ENCODE measurements around the gene CALCA.
"Not testable (repeated sequence)": the region's sequence is repeated elsewhere in the genome, so short reads cannot be mapped to it uniquely, and the experiment has no call there.

The CALCA gene, protein sequence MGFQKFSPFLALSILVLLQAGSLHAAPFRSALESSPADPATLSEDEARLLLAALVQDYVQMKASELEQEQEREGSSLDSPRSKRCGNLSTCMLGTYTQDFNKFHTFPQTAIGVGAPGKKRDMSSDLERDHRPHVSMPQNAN

GRCh38 chr11:14971865-14972580 is at the start of gene CALCA:
Gene CALCA (minus strand): TSS chr11:14972351. CDS start chr11:14971192, 1,159 bp downstream.
- Mint-ChIP-seq H3K36me3 (ENCODE audit: low read depth) (no peaks in the 10 kb centered on the region), H3K27ac (no peak within 1 kb of the TSS), H3K27me3 (peaks cover 80% of the 10 kb centered on the region), H3K4me3 (no peak within 1 kb of the TSS), H3K9me3 (no peaks in the 10 kb centered on the region), H3K4me1 (ENCODE audit: low read depth) (peaks cover 15% of the 10 kb centered on the region)
- intact Hi-C loops (cut with micrococcal nuclease) = loop anchor here (10.0 kb wide), 1 partner anchor 103 kb away; the partner anchor contains the start of gene CALCB

DNA sequence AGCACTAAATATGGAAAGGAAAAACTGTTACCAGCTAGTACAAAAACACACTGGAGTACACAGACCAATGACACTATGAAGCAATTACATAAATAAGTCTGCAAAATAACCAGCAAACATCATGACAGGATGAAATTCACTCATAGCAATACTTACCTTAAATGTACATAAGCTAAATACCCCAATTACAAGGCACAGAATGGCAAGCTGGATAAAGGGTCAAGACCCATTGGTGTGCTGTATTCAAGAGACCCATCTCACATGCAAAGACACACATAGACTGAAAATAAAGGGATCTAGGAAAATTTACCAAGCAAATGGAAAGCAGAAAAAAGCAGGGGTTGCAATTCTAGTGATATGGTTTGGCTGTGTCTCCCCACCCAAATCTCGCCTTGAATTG is 44.0 kb upstream of the CALCA start:
- H3K9me3 Mint-ChIP-seq = peaks cover 41% of the 10 kb centered on the region
- no peaks in the 10 kb centered on the region for H3K36me3 Mint-ChIP-seq (ENCODE audit: low read depth)
- no peaks in the 10 kb centered on the region for H3K4me1 Mint-ChIP-seq (ENCODE audit: low read depth)
- H3K4me3 Mint-ChIP-seq = no peak overlapping the region
- intact Hi-C loops (cut with micrococcal nuclease) = no loop called here
- H3K27me3 Mint-ChIP-seq = peaks cover 8% of the 10 kb centered on the region
- H3K27ac Mint-ChIP-seq = no peak overlapping the region

DNA sequence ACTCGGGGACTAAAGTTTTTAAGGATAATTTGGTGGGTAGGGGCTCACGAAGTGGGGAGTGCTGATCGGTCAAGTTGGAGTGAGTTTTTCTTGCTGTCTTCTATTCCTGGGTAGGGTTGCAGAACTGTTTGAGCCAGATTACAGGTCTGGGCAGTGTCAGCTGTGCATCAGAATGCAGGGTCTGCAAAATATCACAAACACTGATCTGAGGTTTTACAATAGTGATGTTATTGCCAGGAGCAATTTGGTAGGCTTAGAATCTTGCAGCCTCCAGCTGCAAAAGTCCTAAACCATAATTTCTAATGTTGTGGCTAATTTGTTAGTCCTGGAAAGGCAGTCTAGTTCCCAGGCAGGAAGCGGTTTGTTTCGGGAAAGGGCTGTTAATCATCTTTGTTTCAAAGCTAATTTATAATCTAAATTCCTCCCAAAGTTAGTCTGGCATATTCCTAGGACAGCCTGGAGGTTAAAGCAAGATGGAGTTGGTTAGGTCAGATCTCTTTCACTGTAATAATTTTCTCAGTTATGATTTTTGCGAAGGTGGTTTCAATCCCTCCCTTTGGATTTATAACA is 39.7 kb upstream of the CALCA start:
- Mint-ChIP-seq H3K27me3 (peaks cover 10% of the 10 kb centered on the region), H3K4me3 (no peak overlapping the region), H3K4me1 (ENCODE audit: low read depth) (no peaks in the 10 kb centered on the region), H3K27ac (no peak overlapping the region), H3K9me3 (peaks cover 19% of the 10 kb centered on the region), H3K36me3 (ENCODE audit: low read depth) (no peaks in the 10 kb centered on the region)
- intact Hi-C loops (cut with micrococcal nuclease) = no loop called here

GRCh38 chr11:15010865-15011264 is 38.7 kb upstream of the CALCA start:
- Mint-ChIP-seq H3K4me3 (no peak overlapping the region), H3K9me3 (peaks cover 9% of the 10 kb centered on the region), H3K27me3 (peaks cover 10% of the 10 kb centered on the region), H3K27ac (no peak overlapping the region), H3K4me1 (ENCODE audit: low read depth) (no peaks in the 10 kb centered on the region), H3K36me3 (ENCODE audit: low read depth) (no peaks in the 10 kb centered on the region)
- intact Hi-C loops (cut with micrococcal nuclease) = no loop called here

GRCh38 chr11:15006139-15006759 is 34.1 kb upstream of the CALCA start:
- no peak overlapping the region for H3K27ac Mint-ChIP-seq
- H3K4me3 Mint-ChIP-seq = no peak overlapping the region
- intact Hi-C loops (cut with micrococcal nuclease) = loop anchor here (1.0 kb wide), 1 partner anchor 216 kb away; no protein-coding TSS in a partner anchor
- no peaks in the 10 kb centered on the region for H3K9me3 Mint-ChIP-seq
- peaks cover 8% of the 10 kb centered on the region for H3K27me3 Mint-ChIP-seq
- H3K4me1 Mint-ChIP-seq (ENCODE audit: low read depth) = no peaks in the 10 kb centered on the region
- no peaks in the 10 kb centered on the region for H3K36me3 Mint-ChIP-seq (ENCODE audit: low read depth)

- intact Hi-C loops (cut with micrococcal nuclease); H3K27ac Mint-ChIP-seq; H3K4me1 Mint-ChIP-seq (ENCODE audit: low read depth); H3K27me3 Mint-ChIP-seq; H3K9me3 Mint-ChIP-seq; H3K4me3 Mint-ChIP-seq; H3K36me3 Mint-ChIP-seq (ENCODE audit: low read depth): not testable (repeated sequence)
Observed at GRCh38 chr11:14988133-14988532, 16.0 kb upstream of the CALCA start.

- no peaks in the 10 kb centered on the region for H3K9me3 Mint-ChIP-seq
- H3K27me3 Mint-ChIP-seq = peaks cover 16% of the 10 kb centered on the region
- no peak overlapping the region for H3K27ac Mint-ChIP-seq
- H3K4me1 Mint-ChIP-seq (ENCODE audit: low read depth) = no peaks in the 10 kb centered on the region
- no peaks in the 10 kb centered on the region for H3K36me3 Mint-ChIP-seq (ENCODE audit: low read depth)
- no peak overlapping the region for H3K4me3 Mint-ChIP-seq
- intact Hi-C loops (cut with micrococcal nuclease) = no loop called here
Observed at GRCh38 chr11:14981507-14981906, 9.4 kb upstream of the CALCA start.

DNA sequence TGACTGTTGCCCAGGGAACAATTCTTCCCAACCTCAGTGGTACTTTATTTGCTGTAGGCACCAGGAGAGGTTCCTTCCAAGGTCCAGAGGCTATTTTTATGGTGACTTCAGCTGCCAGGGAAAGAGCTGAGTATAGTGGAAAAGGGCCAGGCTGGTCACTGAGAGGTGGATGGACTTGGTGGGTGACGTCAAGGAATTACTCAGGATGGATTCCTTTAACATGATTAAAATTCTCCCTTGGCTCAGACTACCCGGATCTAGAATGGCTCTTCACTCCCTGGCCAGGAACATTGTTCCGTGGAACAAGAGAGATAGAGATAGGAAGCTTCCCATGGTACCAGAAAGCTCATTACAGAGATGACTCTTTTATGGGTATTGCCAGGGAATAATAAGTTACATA is 8.7 kb upstream of the CALCA start:
- H3K36me3 Mint-ChIP-seq (ENCODE audit: low read depth) = no peaks in the 10 kb centered on the region
- intact Hi-C loops (cut with micrococcal nuclease) = no loop called here
- no peak overlapping the region for H3K27ac Mint-ChIP-seq
- H3K4me1 Mint-ChIP-seq (ENCODE audit: low read depth) = no peaks in the 10 kb centered on the region
- H3K4me3 Mint-ChIP-seq = no peak overlapping the region
- H3K27me3 Mint-ChIP-seq = peaks cover 22% of the 10 kb centered on the region
- H3K9me3 Mint-ChIP-seq = no peaks in the 10 kb centered on the region

DNA sequence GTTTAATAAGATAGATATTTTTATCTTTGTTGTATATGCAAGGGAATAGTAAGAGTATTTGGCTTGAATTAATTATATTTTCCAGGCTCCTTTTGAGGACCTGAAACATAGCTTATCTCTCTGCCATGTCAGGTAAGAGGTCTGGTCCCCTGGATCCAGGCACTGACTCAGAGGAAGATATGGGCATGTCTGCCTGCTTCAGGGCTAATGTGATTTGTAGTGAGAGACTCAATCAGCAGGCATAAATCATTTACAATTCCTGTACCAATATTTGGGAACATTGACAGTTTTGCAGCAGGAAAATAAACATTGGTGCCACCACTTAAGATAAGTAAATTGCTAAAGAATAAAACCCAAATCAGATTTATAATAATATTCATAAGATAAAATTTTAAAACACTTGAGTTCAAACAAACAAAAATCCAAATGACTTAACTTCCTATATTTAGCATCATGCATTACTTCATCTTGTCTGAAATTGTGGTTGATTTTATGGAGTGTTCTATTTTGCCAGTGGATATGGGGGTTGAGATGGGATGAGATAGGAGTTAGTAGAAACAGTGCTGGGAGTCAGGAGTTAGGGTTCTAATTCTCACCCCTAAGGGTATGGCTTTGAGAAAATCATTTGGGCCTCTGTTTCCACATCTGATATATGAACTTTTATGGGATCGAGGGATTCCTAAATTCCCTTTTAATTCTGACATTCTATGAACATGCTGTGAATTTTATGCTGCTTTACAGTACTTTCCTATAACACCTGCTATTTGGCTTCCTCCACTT is 5.1 kb upstream of the CALCA start:
- intact Hi-C loops (cut with micrococcal nuclease) = loop anchor here (10.0 kb wide), 1 partner anchor 98 kb away; the partner anchor contains the start of gene CALCB
- peaks cover 58% of the 10 kb centered on the region for H3K27me3 Mint-ChIP-seq
- no peaks in the 10 kb centered on the region for H3K36me3 Mint-ChIP-seq (ENCODE audit: low read depth)
- peaks cover 15% of the 10 kb centered on the region for H3K4me1 Mint-ChIP-seq (ENCODE audit: low read depth)
- H3K9me3 Mint-ChIP-seq = no peaks in the 10 kb centered on the region
- no peak overlapping the region for H3K4me3 Mint-ChIP-seq
- no peak overlapping the region for H3K27ac Mint-ChIP-seq

- no peak overlapping the region for H3K27ac Mint-ChIP-seq
- intact Hi-C loops (cut with micrococcal nuclease) = loop anchor here (10.0 kb wide), 1 partner anchor 100 kb away; the partner anchor contains the start of gene CALCB
Observed at GRCh38 chr11:14975252-14975587, 3.1 kb upstream of the CALCA start.

GRCh38 chr11:14974515-14975251 is 2.5 kb upstream of the CALCA start:
- H3K27ac Mint-ChIP-seq = no peak overlapping the region
- H3K27me3 Mint-ChIP-seq = peaks cover 76% of the 10 kb centered on the region

More at GRCh38 chr11:14975252-14975587, 3.1 kb upstream of the CALCA start:
- peaks cover 15% of the 10 kb centered on the region for H3K4me1 Mint-ChIP-seq (ENCODE audit: low read depth)
- no peaks in the 10 kb centered on the region for H3K9me3 Mint-ChIP-seq
- H3K4me3 Mint-ChIP-seq = no peak overlapping the region
- peaks cover 73% of the 10 kb centered on the region for H3K27me3 Mint-ChIP-seq
- H3K36me3 Mint-ChIP-seq (ENCODE audit: low read depth) = no peaks in the 10 kb centered on the region

DNA sequence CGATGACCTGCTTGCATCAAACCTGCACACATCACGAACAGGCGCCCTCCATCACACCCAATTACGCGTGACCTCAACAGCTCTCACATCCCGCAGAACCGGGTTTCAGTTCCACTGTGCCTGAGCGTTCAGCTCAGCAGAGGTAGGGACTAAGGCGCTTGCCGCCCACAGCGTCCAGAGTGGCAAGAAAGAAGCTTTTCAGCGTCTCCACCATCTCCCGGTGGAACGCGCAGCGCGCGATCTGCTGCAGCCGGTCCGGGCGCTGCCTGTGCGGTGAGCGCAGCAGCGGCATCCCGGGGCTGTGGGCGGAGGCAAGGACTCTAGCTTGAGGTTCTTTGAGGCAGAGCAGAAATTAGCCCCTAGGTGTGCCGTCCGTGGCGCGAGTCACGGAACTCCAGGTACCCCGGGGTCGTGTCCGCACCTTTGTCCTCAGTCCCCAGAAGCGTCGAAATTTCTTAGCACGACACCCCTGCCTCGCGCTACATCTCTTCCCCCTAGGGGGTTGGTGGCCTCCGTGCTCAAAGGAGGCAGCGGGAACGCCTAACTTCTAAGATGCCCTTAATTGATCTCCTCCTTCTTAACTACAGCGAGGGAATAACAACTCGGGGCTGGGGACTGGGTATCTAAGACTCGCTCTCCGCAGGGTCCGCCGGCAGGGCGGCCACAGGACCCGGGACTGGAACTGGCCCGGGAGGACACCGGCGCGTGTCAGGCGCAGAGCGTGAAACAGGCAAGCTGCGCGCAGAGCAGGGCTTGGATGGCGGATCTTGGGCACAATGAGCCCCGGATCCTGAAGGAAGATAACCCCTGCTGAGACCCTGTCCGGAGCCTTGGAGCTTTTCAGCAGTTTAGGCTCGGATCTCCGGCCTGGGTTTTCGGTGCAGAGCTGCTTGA is 1.7 kb upstream of the CALCA start:
- Mint-ChIP-seq H3K4me3 (no peak overlapping the region), H3K27me3 (peaks cover 80% of the 10 kb centered on the region), H3K9me3 (no peaks in the 10 kb centered on the region), H3K27ac (no peak overlapping the region), H3K4me1 (ENCODE audit: low read depth) (peaks cover 15% of the 10 kb centered on the region), H3K36me3 (ENCODE audit: low read depth) (no peaks in the 10 kb centered on the region)
- intact Hi-C loops (cut with micrococcal nuclease) = loop anchor here (10.0 kb wide), 1 partner anchor 101 kb away; the partner anchor contains the start of gene CALCB

More at GRCh38 chr11:14974515-14975251, 2.5 kb upstream of the CALCA start:
- Mint-ChIP-seq H3K9me3 (no peaks in the 10 kb centered on the region), H3K4me1 (ENCODE audit: low read depth) (peaks cover 15% of the 10 kb centered on the region), H3K4me3 (no peak overlapping the region), H3K36me3 (ENCODE audit: low read depth) (no peaks in the 10 kb centered on the region)
- intact Hi-C loops (cut with micrococcal nuclease) = loop anchor here (10.0 kb wide), 1 partner anchor 100 kb away; the partner anchor contains the start of gene CALCB

Data from dendritic cell treated with granulocyte-macrophage colony-stimulating factor and Interleukin-4, amounts not matched to agents 40 ng/mL and 50 ng/mL, for 4 days (primary cell).